Measurements from ENCODE around the gene PKM. TPM values are rescaled to one million over a fixed set of nuclear protein-coding genes. Genes with fewer than 3 reads are reported as not detected.
A peak's percentile ranks its signal among the peaks of the same experiment; 100 is the strongest.

Gene PKM
- polyA plus RNA-seq (2013, experiment 1 of 2) = 356 TPM
- 349 TPM for polyA plus RNA-seq (2013, experiment 2 of 2)

DNA sequence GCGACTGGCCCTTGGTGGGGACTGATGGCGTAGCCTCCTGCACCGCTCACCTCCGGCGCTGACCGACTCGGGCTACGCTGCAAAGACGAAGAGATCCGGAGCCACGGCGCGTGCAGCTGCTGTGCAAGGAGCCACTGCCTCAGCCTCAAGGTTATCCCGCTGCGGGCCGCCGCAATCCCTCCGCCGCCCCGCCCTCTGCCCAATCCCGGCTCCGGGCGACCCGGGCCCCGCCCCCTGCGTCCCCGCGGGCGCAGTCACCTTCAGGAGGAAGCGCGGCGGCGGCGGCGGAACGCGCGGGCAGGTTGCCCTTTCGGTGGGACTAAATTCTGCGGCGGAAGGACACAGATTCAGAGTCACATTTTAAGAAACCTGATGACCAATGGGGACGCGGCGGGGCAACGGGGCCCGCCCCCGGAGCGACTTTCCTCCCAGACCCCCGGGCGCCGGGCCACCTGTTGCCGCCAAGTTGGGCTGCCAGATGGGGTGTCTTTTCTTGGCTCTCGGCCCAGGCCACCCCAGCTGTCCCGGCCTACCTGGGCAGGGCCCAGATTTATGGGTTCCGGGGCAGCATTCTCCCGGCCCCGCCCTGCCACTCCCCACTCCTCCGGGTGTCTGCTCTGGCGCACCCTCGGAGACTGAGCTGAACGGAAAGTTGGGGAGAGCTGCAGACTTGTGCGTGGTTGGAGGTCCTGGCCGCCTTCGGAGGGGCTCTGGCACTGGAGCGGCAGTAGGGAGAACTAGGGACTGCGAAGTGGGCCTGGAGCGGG lies at the start of gene PKM:
PKM (minus strand) TSS at position 125 of the 767 bp plus-strand sequence. CDS start 12,093 bp downstream, outside the sequence.
- peak within 1 kb of the TSS; percentile 96 for H3K9ac ChIP-seq (ENCODE audit: low read depth, low read length, poor library complexity)
- no peak within 1 kb of the TSS for H2BK12ac ChIP-seq (ENCODE audit: low read length)
- no peaks in the 10 kb centered on the region for H3K9me3 ChIP-seq (replicated peaks in 1 of 2; ENCODE audit: control insufficient read depth in 2 of 2, insufficient read depth in 1 of 2, low read depth in 1 of 2, low read length in 2 of 2)
- H3K4me2 ChIP-seq (ENCODE audit: insufficient read depth, low read length, poor library complexity, severe bottlenecking) = peak within 1 kb of the TSS; percentile 79
- peak within 1 kb of the TSS; percentile 95 for H3K27ac ChIP-seq (replicated peaks; ENCODE audit: low read length)
- peak within 1 kb of the TSS; percentile 93 for H4K91ac ChIP-seq (ENCODE audit: low read depth, low read length, poor library complexity)
- peak within 1 kb of the TSS; percentile 43 for H4K8ac ChIP-seq (ENCODE audit: low read depth, low read length)
- peak within 1 kb of the TSS; percentile 99 to 100 for H3K4me3 ChIP-seq (ENCODE audit: low read length in 2 of 2)
- WGBS, 2 donors (ENCODE audit: extremely low coverage in 2 of 2, insufficient read length in 2 of 2, insufficient replicate concordance in 1 of 2) = no CpG with 5 or more reads among the region's 67 CpGs
- peak within 1 kb of the TSS; percentile 93 for H2AFZ ChIP-seq (ENCODE audit: low read length)
- H3K79me1 ChIP-seq (ENCODE audit: low read depth, low read length) = peaks cover 7% of the 10 kb centered on the region
- peaks cover 0 to 24% of the 10 kb centered on the region in 2 donors for H3K36me3 ChIP-seq (replicated peaks in 1 of 2; ENCODE audit: control insufficient read depth in 2 of 2, insufficient read depth in 2 of 2, low read length in 2 of 2)
- DNase-seq (ENCODE audit: low spot score) = peak; percentile 99
- peaks cover 21 to 33% of the 10 kb centered on the region in 2 donors for H3K4me1 ChIP-seq (ENCODE audit: control insufficient read depth in 2 of 2, insufficient read depth in 1 of 2, low read depth in 1 of 2, low read length in 2 of 2)
- H2AK5ac ChIP-seq (ENCODE audit: low read depth, low read length) = peak within 1 kb of the TSS; percentile 82
- peak within 1 kb of the TSS; percentile 94 for H3K4ac ChIP-seq (ENCODE audit: low read length)
- H2BK15ac ChIP-seq (ENCODE audit: low read length) = peak within 1 kb of the TSS; percentile 83
- H2BK120ac ChIP-seq (ENCODE audit: low read depth, low read length) = peak within 1 kb of the TSS; percentile 56
- no peaks in the 10 kb centered on the region for H3K27me3 ChIP-seq (ENCODE audit: control insufficient read depth in 3 of 3, insufficient read depth in 3 of 3, low read depth in 1 of 3, low read length in 3 of 3)
- H3K14ac ChIP-seq (ENCODE audit: low read length) = peak within 1 kb of the TSS; percentile 91
- H3K18ac ChIP-seq (ENCODE audit: low read length) = peak within 1 kb of the TSS; percentile 98
- peak within 1 kb of the TSS; percentile 100 for H3K23ac ChIP-seq (ENCODE audit: low read depth, low read length, poor library complexity)
- peak within 1 kb of the TSS; percentile 98 for H2BK5ac ChIP-seq (ENCODE audit: low read length)

DNA sequence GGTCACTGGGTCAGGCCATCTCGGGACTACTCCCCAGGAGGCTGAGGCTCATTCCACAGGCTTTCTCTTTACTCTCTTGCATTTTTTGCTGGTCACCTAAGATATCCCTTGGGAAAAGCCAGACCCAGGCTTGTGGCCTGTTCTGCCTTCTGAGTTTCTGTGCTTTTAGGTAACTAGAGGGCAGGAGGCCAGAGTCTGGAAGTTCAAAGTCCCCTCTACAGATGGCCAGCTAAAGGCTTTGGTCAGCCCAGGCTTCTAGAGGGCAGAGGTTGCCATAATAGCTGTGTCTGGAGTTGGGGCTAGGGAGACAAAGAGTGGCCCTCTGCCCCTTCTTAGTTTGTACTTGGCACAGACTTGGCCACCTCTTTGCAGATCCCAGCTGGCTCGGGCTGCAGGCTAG lies 49.8 kb upstream of the PKM start:
- H3K4me3 ChIP-seq (ENCODE audit: low read length in 2 of 2) = no peak overlapping the region
- no peak overlapping the region for H3K27ac ChIP-seq (replicated peaks; ENCODE audit: low read length)
- H3K79me1 ChIP-seq (ENCODE audit: low read depth, low read length) = no peaks in the 10 kb centered on the region
- no peaks in the 10 kb centered on the region for H3K4me1 ChIP-seq (ENCODE audit: control insufficient read depth in 2 of 2, insufficient read depth in 1 of 2, low read depth in 1 of 2, low read length in 2 of 2)
- no peak overlapping the region for H2BK5ac ChIP-seq (ENCODE audit: low read length)
- H3K36me3 ChIP-seq (replicated peaks in 1 of 2; ENCODE audit: control insufficient read depth in 2 of 2, insufficient read depth in 2 of 2, low read length in 2 of 2) = no peaks in the 10 kb centered on the region
- no peak overlapping the region for H2AK5ac ChIP-seq (ENCODE audit: low read depth, low read length)
- no peak for DNase-seq (ENCODE audit: low spot score)
- no peak overlapping the region for H2BK12ac ChIP-seq (ENCODE audit: low read length)
- no peak overlapping the region for H3K14ac ChIP-seq (ENCODE audit: low read length)
- H2BK120ac ChIP-seq (ENCODE audit: low read depth, low read length) = no peak overlapping the region
- H2BK15ac ChIP-seq (ENCODE audit: low read length) = no peak overlapping the region
- H3K9me3 ChIP-seq (replicated peaks in 1 of 2; ENCODE audit: control insufficient read depth in 2 of 2, insufficient read depth in 1 of 2, low read depth in 1 of 2, low read length in 2 of 2) = no peaks in the 10 kb centered on the region
- H3K23ac ChIP-seq (ENCODE audit: low read depth, low read length, poor library complexity) = no peak overlapping the region
- no peak overlapping the region for H3K4ac ChIP-seq (ENCODE audit: low read length)
- H3K18ac ChIP-seq (ENCODE audit: low read length) = no peak overlapping the region
- WGBS, 2 donors (ENCODE audit: extremely low coverage in 2 of 2, insufficient read length in 2 of 2, insufficient replicate concordance in 1 of 2) = no CpG with 5 or more reads among the region's 2 CpGs
- H3K27me3 ChIP-seq (ENCODE audit: control insufficient read depth in 3 of 3, insufficient read depth in 3 of 3, low read depth in 1 of 3, low read length in 3 of 3) = peaks cover 0 to 6% (median 4%) of the 10 kb centered on the region in 3 experiments
- no peak overlapping the region for H2AFZ ChIP-seq (ENCODE audit: low read length)
- no peak overlapping the region for H4K91ac ChIP-seq (ENCODE audit: low read depth, low read length, poor library complexity)
- H4K8ac ChIP-seq (ENCODE audit: low read depth, low read length) = no peak overlapping the region
- H3K4me2 ChIP-seq (ENCODE audit: insufficient read depth, low read length, poor library complexity, severe bottlenecking) = no peak overlapping the region
- H3K9ac ChIP-seq (ENCODE audit: low read depth, low read length, poor library complexity) = no peak overlapping the region

- no peak overlapping the region for H3K27ac ChIP-seq (replicated peaks; ENCODE audit: low read length)
- H3K4me1 ChIP-seq (ENCODE audit: control insufficient read depth in 2 of 2, insufficient read depth in 1 of 2, low read depth in 1 of 2, low read length in 2 of 2) = no peaks in the 10 kb centered on the region
- H3K27me3 ChIP-seq (ENCODE audit: control insufficient read depth in 3 of 3, insufficient read depth in 3 of 3, low read depth in 1 of 3, low read length in 3 of 3) = peaks cover 0 to 6% (median 2%) of the 10 kb centered on the region in 3 experiments
- H3K9me3 ChIP-seq (replicated peaks in 1 of 2; ENCODE audit: control insufficient read depth in 2 of 2, insufficient read depth in 1 of 2, low read depth in 1 of 2, low read length in 2 of 2) = no peaks in the 10 kb centered on the region
- H2AK5ac ChIP-seq (ENCODE audit: low read depth, low read length) = no peak overlapping the region
- no peak overlapping the region for H2BK5ac ChIP-seq (ENCODE audit: low read length)
- H3K23ac ChIP-seq (ENCODE audit: low read depth, low read length, poor library complexity) = no peak overlapping the region
- H2BK12ac ChIP-seq (ENCODE audit: low read length) = no peak overlapping the region
- H4K91ac ChIP-seq (ENCODE audit: low read depth, low read length, poor library complexity) = no peak overlapping the region
- no peak overlapping the region for H3K4me3 ChIP-seq (ENCODE audit: low read length in 2 of 2)
- H3K14ac ChIP-seq (ENCODE audit: low read length) = no peak overlapping the region
- H2AFZ ChIP-seq (ENCODE audit: low read length) = no peak overlapping the region
- no peak overlapping the region for H3K4me2 ChIP-seq (ENCODE audit: insufficient read depth, low read length, poor library complexity, severe bottlenecking)
- H2BK15ac ChIP-seq (ENCODE audit: low read length) = no peak overlapping the region
- H4K8ac ChIP-seq (ENCODE audit: low read depth, low read length) = no peak overlapping the region
- H3K79me1 ChIP-seq (ENCODE audit: low read depth, low read length) = no peaks in the 10 kb centered on the region
- H3K36me3 ChIP-seq (replicated peaks in 1 of 2; ENCODE audit: control insufficient read depth in 2 of 2, insufficient read depth in 2 of 2, low read length in 2 of 2) = no peaks in the 10 kb centered on the region
- WGBS, 2 donors (ENCODE audit: extremely low coverage in 2 of 2, insufficient read length in 2 of 2, insufficient replicate concordance in 1 of 2) = no CpG with 5 or more reads among the region's 1 CpG
- no peak for DNase-seq (ENCODE audit: low spot score)
- H2BK120ac ChIP-seq (ENCODE audit: low read depth, low read length) = no peak overlapping the region
- H3K9ac ChIP-seq (ENCODE audit: low read depth, low read length, poor library complexity) = no peak overlapping the region
- no peak overlapping the region for H3K4ac ChIP-seq (ENCODE audit: low read length)
- H3K18ac ChIP-seq (ENCODE audit: low read length) = no peak overlapping the region
Observed at GRCh38 chr15:72278737-72279136, 47.7 kb upstream of the PKM start.

GRCh38 chr15:72276326-72276700 lies 45.3 kb upstream of the PKM start:
- peaks cover 0 to 6% (median 2%) of the 10 kb centered on the region in 3 experiments for H3K27me3 ChIP-seq (ENCODE audit: control insufficient read depth in 3 of 3, insufficient read depth in 3 of 3, low read depth in 1 of 3, low read length in 3 of 3)

More at GRCh38 chr15:72276326-72276700, 45.3 kb upstream of the PKM start:
- Histone ChIP-seq H3K27ac (replicated peaks; ENCODE audit: low read length) (no peak overlapping the region), H4K91ac (ENCODE audit: low read depth, low read length, poor library complexity) (no peak overlapping the region), H2BK12ac (ENCODE audit: low read length) (no peak overlapping the region), H2AK5ac (ENCODE audit: low read depth, low read length) (no peak overlapping the region), H2BK120ac (ENCODE audit: low read depth, low read length) (no peak overlapping the region), H3K4me2 (ENCODE audit: insufficient read depth, low read length, poor library complexity, severe bottlenecking) (no peak overlapping the region), H3K4me1 (ENCODE audit: control insufficient read depth in 2 of 2, insufficient read depth in 1 of 2, low read depth in 1 of 2, low read length in 2 of 2) (peaks cover 2% of the 10 kb centered on the region in 2 donors), H3K14ac (ENCODE audit: low read length) (no peak overlapping the region), H3K23ac (ENCODE audit: low read depth, low read length, poor library complexity) (no peak overlapping the region), H3K4ac (ENCODE audit: low read length) (no peak overlapping the region), H3K4me3 (ENCODE audit: low read length in 2 of 2) (no peak overlapping the region), H2BK15ac (ENCODE audit: low read length) (no peak overlapping the region), H3K36me3 (replicated peaks in 1 of 2; ENCODE audit: control insufficient read depth in 2 of 2, insufficient read depth in 2 of 2, low read length in 2 of 2) (no peaks in the 10 kb centered on the region), H2BK5ac (ENCODE audit: low read length) (no peak overlapping the region), H2AFZ (ENCODE audit: low read length) (no peak overlapping the region), H3K9ac (ENCODE audit: low read depth, low read length, poor library complexity) (no peak overlapping the region), H3K9me3 (replicated peaks in 1 of 2; ENCODE audit: control insufficient read depth in 2 of 2, insufficient read depth in 1 of 2, low read depth in 1 of 2, low read length in 2 of 2) (no peaks in the 10 kb centered on the region), H3K18ac (ENCODE audit: low read length) (no peak overlapping the region), H3K79me1 (ENCODE audit: low read depth, low read length) (no peaks in the 10 kb centered on the region), H4K8ac (ENCODE audit: low read depth, low read length) (no peak overlapping the region)
- DNase-seq (ENCODE audit: low spot score) = no peak

Data from neuronal stem cell (in vitro differentiated cells).